ENCODE measurements around the gene CENPX. TPM values are rescaled to one million over a fixed set of nuclear protein-coding genes. Genes with fewer than 3 reads are reported as not detected.
A peak's percentile ranks its signal among the peaks of the same experiment; 100 is the strongest.

Gene CENPX
- total and polyA plus RNA-seq, 8 donors, result 14.0 to 62.4 (median 19.8) TPM

- DNase-seq (peak in 2 of 6 donors; percentile 38 to 76), FAIRE-seq (no peak)
Measured at GRCh38 chr17:82061047-82061925, 38.6 kb upstream of the CENPX start.

GRCh38 chr17:82060614-82061013 lies 37.9 kb upstream of the CENPX start:
- Histone ChIP-seq H3K9me3 (no peaks in the 10 kb centered on the region), H3K4me1 (peaks cover 0 to 11% (median 10%) of the 10 kb centered on the region in 3 donors), H3K27ac (no peak overlapping the region), H3K36me3 (peaks cover 0 to 38% (median 8%) of the 10 kb centered on the region in 3 donors), H3K4me3 (no peak overlapping the region), H3K27me3 (no peaks in the 10 kb centered on the region)
- ATAC-seq (no peak), DNase-seq (peak in 2 of 6 donors; percentile 35 to 70), FAIRE-seq (no peak)
- WGBS, 2 donors, result 86 to 88% methylated on average over 13 to 14 of the region's 14 CpGs
- TF ChIP-seq, protein P1, sequence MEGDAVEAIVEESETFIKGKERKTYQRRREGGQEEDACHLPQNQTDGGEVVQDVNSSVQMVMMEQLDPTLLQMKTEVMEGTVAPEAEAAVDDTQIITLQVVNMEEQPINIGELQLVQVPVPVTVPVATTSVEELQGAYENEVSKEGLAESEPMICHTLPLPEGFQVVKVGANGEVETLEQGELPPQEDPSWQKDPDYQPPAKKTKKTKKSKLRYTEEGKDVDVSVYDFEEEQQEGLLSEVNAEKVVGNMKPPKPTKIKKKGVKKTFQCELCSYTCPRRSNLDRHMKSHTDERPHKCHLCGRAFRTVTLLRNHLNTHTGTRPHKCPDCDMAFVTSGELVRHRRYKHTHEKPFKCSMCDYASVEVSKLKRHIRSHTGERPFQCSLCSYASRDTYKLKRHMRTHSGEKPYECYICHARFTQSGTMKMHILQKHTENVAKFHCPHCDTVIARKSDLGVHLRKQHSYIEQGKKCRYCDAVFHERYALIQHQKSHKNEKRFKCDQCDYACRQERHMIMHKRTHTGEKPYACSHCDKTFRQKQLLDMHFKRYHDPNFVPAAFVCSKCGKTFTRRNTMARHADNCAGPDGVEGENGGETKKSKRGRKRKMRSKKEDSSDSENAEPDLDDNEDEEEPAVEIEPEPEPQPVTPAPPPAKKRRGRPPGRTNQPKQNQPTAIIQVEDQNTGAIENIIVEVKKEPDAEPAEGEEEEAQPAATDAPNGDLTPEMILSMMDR (IDR thresholded peaks at IDR 0.05), result no peak
- intact Hi-C loops (cut with DNase I), result no loop called here

More at GRCh38 chr17:82061047-82061925, 38.6 kb upstream of the CENPX start:
- intact Hi-C loops (cut with DNase I), result no loop called here
- peaks cover 0 to 15% (median 14%) of the 10 kb centered on the region in 3 donors for H3K4me1 ChIP-seq
- ATAC-seq, result no peak
- H3K9me3 ChIP-seq, result no peaks in the 10 kb centered on the region
- no peaks in the 10 kb centered on the region for H3K27me3 ChIP-seq
- no peak overlapping the region for H3K27ac ChIP-seq
- no peak overlapping the region for H3K4me3 ChIP-seq
- peaks cover 0 to 33% (median 8%) of the 10 kb centered on the region in 3 donors for H3K36me3 ChIP-seq
- TF ChIP-seq, protein P1 (IDR thresholded peaks at IDR 0.05), result no peak
- WGBS, 2 donors, result 89 to 91% methylated on average over 34 of the region's 34 CpGs

DNA sequence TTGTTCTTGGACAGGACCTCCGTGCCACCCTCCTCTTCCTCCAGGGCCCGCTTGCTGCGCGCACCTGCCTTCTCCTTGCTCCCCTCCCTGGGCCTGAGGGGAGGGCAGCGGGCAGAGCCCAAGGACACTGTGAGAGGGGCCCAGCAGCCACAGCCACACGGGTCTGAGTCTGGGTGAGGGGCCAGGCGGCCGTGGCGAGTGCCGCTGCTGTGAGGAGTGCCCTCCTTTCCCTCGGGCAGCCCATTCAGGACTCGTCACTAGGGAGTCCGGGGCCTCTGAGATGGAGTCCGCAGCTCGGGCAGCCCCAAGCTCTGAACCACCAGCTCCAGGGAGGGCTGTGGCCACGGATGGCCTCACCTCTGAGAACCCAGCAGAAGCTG lies 37.3 kb upstream of the CENPX start:
- TF ChIP-seq, protein P1 (IDR thresholded peaks at IDR 0.05), result no peak
- FAIRE-seq (no peak), DNase-seq (peak in 2 of 6 donors; percentile 16 to 75), ATAC-seq (no peak)
- WGBS, 2 donors, result 84 to 85% methylated on average over 16 of the region's 16 CpGs
- intact Hi-C loops (cut with DNase I), result no loop called here
- H3K4me1 ChIP-seq, result peaks cover 0 to 11% (median 10%) of the 10 kb centered on the region in 3 donors
- H3K4me3 ChIP-seq, result no peak overlapping the region
- H3K36me3 ChIP-seq, result peaks cover 0 to 42% (median 8%) of the 10 kb centered on the region in 3 donors
- H3K27me3 ChIP-seq, result no peaks in the 10 kb centered on the region
- no peaks in the 10 kb centered on the region for H3K9me3 ChIP-seq
- H3K27ac ChIP-seq, result no peak overlapping the region

DNA sequence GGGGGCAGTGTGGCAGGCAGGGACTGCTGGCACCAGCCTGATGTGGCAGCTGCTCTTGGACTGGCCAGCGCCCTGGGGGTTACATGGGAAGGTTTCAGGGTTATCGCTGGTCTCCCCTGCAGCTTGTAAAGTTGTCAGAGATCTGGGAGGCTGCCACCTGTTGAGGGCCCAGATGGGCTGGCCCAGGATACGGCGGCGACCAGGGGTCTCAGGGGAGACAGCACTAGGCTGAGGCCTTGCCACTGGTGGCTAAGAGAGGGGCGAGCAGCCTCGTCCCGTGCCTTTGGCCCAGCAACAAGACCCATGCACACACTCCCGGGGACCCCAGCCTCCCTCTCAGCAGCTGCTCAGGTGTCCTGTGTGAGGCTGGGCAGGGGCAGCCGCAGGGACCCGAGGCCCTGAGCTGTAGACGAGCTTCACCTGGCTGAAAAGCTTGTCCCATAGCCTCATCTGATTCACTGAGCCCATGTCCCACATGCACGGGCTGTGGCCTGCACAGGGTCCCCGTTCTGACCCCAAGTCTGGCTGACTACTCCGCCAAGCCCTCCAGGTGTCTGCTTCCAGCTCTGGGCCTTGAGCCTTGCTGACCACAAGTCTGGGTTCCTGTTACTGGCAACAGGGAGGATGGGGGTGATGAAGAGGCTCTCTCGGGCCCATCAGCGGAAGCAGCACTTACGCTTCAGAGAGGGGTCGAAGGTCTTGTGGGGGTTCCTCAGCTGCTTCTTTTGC lies 36.8 kb upstream of the CENPX start:
- Histone ChIP-seq H3K4me1 (peaks cover 0 to 7% (median 7%) of the 10 kb centered on the region in 3 donors), H3K4me3 (no peak overlapping the region), H3K36me3 (peaks cover 0 to 42% (median 8%) of the 10 kb centered on the region in 3 donors), H3K27ac (no peak overlapping the region), H3K9me3 (no peaks in the 10 kb centered on the region), H3K27me3 (no peaks in the 10 kb centered on the region)
- intact Hi-C loops (cut with DNase I), result no loop called here
- WGBS, 2 donors, result 79 to 85% methylated on average over 18 to 19 of the region's 19 CpGs
- DNase-seq (peak in 2 of 6 donors; percentile 27 to 74), FAIRE-seq (no peak), ATAC-seq (no peak)
- TF ChIP-seq, protein P1 (IDR thresholded peaks at IDR 0.05), result no peak
